ENCODE data around the gene SDF2. TPM values are rescaled to one million over a fixed set of nuclear protein-coding genes. Genes with fewer than 3 reads are reported as not detected.

SDF2 gene
- total and polyA plus RNA-seq, 2 of the 4 experiments (the other 2 are of a cell fraction) = 76.0 to 81.7 TPM

GRCh38 chr17:28612531-28612930, 49.2 kb downstream of the SDF2 start:
- no peak overlapping the region for H3K18ac ChIP-seq (ENCODE audit: low read depth, low read length)
- H4K91ac ChIP-seq (ENCODE audit: insufficient read depth, low read depth, low read length) = no peak overlapping the region
- no peak overlapping the region for H3K4me3 ChIP-seq (ENCODE audit: insufficient read depth, low read depth, low read length)
- intact Hi-C loops (cut with micrococcal nuclease) (no loop called here), dilution Hi-C loops (cut with HindIII; ENCODE audit: low sequenced_read_pairs, unreplicated experiment) (no loop called here), in situ Hi-C loops (cut with MboI; ENCODE audit: low sequenced_read_pairs) (loop anchor here (10.0 kb wide), 1 partner anchor 118 kb away; no protein-coding TSS in a partner anchor)
- 83% methylated on average over 2 of the region's 2 CpGs; no CpG with 5 or more reads in 1 of the 2 experiments for whole genome bisulfite sequencing, 2 experiments (ENCODE audit: extremely low coverage in 2 of 2, insufficient read length in 1 of 2)
- H3K4ac ChIP-seq (ENCODE audit: low read depth, low read length) = no peak overlapping the region
- no peak overlapping the region for H2BK15ac ChIP-seq (ENCODE audit: low read depth, low read length)
- H3K36me3 ChIP-seq (ENCODE audit: control insufficient read depth, insufficient read depth, low read length) = peaks cover 39% of the 10 kb centered on the region
- no peak overlapping the region for H3K23ac ChIP-seq (ENCODE audit: low read depth, low read length)
- no peak overlapping the region for H2BK120ac ChIP-seq (ENCODE audit: low read depth, low read length)
- H4K8ac ChIP-seq (ENCODE audit: low read depth in 2 of 2, low read length in 2 of 2) = no peak overlapping the region
- no peak overlapping the region for H2AK5ac ChIP-seq (ENCODE audit: low read depth, low read length)
- H3K56ac ChIP-seq (ENCODE audit: extremely low read depth, insufficient read depth, low read length) = no peak overlapping the region
- DNase-seq (no peak), ATAC-seq (ENCODE audit: low read depth) (no peak)
- no peak overlapping the region for H2BK5ac ChIP-seq (ENCODE audit: low read depth, low read length, poor library complexity, severe bottlenecking)
- no peak overlapping the region for H2BK20ac ChIP-seq (ENCODE audit: low read depth, low read length)
- no peak overlapping the region for H3K14ac ChIP-seq (replicated peaks; ENCODE audit: low read depth, low read length)
- no peak overlapping the region for H4K5ac ChIP-seq (ENCODE audit: low read depth, low read length)
- H3K27me3 ChIP-seq (ENCODE audit: control insufficient read depth, insufficient read depth, low read length) = no peaks in the 10 kb centered on the region
- H3K9ac ChIP-seq (ENCODE audit: low read depth, low read length) = no peak overlapping the region
- no peak overlapping the region for H3K27ac ChIP-seq (ENCODE audit: insufficient read depth, low read length)
- BruUV-seq (replicated peaks) = no TSS peak
- no peak overlapping the region for H2AFZ ChIP-seq (replicated peaks; ENCODE audit: low read length, poor library complexity)
- peaks cover 8% of the 10 kb centered on the region; the same call in 1 of the 2 replicates for H4K20me1 ChIP-seq (ENCODE audit: insufficient read depth, low read length)
- CTCF ChIA-PET = interaction anchor here (0.5 to 1.3 kb wide), 4 partner anchors 11 to 117 kb away, joined by 3 to 4 read pairs (median 3); partner anchors contain the start of gene BLTP2
- no peaks in the 10 kb centered on the region for H3K79me1 ChIP-seq (ENCODE audit: low read depth in 1 of 2, low read length in 2 of 2)
- POLR2A ChIA-PET (ENCODE audit: unreplicated experiment) = no interaction called here
- no peak overlapping the region for H2AK9ac ChIP-seq (replicated peaks; ENCODE audit: low read depth, low read length, poor library complexity)
- no peaks in the 10 kb centered on the region for H3K9me1 ChIP-seq (ENCODE audit: insufficient read depth, low read length)
- TF ChIP-seq CTCF (conservative IDR thresholded peaks at IDR 0.05; ENCODE audit: low read depth, low read length) = no peak
- TF ChIP-seq BHLHE40 (IDR thresholded peaks at IDR 0.05; ENCODE audit: low read depth, low read length) = no peak
- no peak for TF ChIP-seq CHD1 (IDR thresholded peaks at IDR 0.05; ENCODE audit: low read depth, low read length)
- no peak for TF ChIP-seq RCOR1 (IDR thresholded peaks at IDR 0.05; ENCODE audit: insufficient replicate concordance, low read length)
- TF ChIP-seq FOS (IDR thresholded peaks at IDR 0.05; ENCODE audit: low read depth, low read length) = no peak
- no peak for TF ChIP-seq CEBPB (IDR thresholded peaks at IDR 0.05; ENCODE audit: low read depth, low read length)
- H3K4me1 ChIP-seq (ENCODE audit: control insufficient read depth, insufficient read depth, low read length) = no peaks in the 10 kb centered on the region
- H3K4me2 ChIP-seq (ENCODE audit: low read depth, low read length) = no peak overlapping the region
- H3K9me3 ChIP-seq (ENCODE audit: control insufficient read depth, insufficient read depth, low read length) = no peaks in the 10 kb centered on the region
